HG03469 (cell line): ENCODE results near the gene TMEM207.
A peak's percentile ranks its signal among the peaks of the same experiment; 100 is the strongest.
"Not testable (repeated sequence)": the region's sequence is repeated elsewhere in the genome, so short reads cannot be mapped to it uniquely, and the experiment has no call there.

Experiments used
- ATAC-seq: cut with Tn5 transposase; IDR thresholded peaks from one replicate; pipeline ENCODE4 v1.9.1; 2021; ENCODE audit warnings: mild to moderate bottlenecking, moderate library complexity, moderate number of reproducible peaks; ENCODE audit not compliant: unreplicated experiment

TMEM207 gene

DNA sequence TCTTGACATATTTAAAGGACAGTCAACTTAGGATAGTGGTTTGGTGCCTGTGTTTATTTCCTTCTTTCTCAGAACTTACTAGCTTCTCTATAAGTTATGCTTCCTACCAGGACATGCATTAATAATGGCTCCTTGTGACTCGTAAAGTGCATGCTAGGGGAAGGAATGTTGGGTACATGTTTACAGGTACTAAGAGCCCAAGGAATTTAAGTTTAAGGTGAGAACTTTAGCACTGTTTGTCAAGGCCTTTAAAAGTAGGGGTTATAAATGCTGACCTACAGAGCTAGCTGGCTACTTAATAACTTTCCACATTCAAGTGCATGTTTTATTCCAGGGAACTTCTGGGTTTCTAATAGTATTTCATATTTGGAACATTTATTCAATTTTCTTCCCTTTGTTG, at the start of gene TMEM207:
TSS of gene TMEM207 (minus strand) at position 101 of the 400 bp plus-strand sequence. CDS start at position 9, 92 bp downstream.
- ATAC-seq = no peak

DNA sequence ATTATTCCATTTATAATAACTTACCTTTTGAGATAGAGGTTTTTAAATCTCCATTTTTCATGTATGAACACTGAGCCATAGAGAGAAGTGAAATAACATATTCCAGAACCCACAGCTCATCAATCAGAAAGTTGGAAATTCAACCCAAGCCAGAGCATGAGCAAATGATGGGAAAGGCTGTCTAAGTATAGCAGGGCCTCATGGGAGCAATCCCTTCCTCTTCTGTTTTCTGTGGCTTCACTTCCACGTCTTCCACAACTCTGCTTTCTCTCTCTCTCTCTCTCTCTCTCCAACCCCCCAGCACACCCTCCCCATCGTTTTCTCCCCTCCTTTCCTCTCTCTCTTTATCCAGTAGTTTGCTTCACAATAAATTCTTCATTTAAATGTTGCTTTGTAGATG, 49.4 kb upstream of the TMEM207 start:
- no peak for ATAC-seq

DNA sequence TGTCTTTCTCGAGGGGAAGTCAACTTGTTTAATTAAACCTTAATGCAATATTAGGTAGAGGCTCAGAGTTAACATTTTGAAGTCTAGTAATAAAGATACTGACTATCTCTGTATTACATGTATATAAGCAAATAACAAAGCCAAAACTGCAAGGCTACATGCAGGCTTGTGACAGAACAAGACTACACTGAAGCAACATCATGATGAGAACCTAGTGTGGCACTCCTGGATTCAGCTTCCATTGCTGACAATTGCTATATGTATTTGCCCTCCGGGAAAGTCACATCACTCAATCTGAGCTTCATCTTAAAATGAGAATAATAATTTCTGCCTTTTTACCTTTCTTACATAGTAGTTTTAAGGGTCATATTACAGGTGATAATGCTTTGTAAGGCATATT, 48.6 kb upstream of the TMEM207 start:
- no peak for ATAC-seq

DNA sequence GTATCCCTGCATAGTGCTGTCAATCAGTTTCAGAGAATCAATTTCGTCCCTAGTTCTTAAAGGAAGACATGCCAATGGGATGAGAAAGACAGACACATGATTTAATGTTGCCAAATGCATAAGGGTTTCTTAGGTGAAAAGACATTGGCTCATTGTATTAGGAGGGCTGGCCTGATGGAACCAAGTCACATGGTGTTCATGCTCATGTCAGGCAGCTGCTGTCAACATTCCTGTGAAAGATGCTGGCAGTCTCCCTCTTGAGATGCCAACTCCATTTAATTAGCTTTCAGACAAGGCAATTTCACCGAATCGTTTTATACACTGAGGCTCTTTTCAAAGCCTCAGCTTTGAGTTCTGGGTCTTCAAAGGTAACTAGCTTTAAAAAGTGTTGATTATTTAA, 48.1 kb upstream of the TMEM207 start:
- no peak for ATAC-seq

DNA sequence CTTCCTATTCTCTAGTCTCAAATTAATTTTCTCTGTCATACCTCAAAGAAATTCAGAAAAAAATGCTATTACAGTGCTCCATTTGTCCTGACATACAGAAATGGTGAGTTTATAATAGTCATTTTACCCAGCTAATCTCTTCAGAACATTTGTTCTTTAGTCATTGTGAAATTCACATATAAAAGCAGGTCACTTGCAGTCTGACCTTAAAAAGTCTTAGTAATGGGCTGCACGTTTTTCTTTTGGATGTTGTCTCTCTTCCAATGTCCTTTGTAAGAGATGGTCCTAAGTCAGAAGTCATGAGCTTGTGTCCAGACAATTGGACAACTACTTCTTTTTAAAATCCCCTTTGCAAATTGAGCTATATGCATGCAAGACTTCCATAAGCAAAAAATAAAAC, 47.2 kb upstream of the TMEM207 start:
- no peak for ATAC-seq

DNA sequence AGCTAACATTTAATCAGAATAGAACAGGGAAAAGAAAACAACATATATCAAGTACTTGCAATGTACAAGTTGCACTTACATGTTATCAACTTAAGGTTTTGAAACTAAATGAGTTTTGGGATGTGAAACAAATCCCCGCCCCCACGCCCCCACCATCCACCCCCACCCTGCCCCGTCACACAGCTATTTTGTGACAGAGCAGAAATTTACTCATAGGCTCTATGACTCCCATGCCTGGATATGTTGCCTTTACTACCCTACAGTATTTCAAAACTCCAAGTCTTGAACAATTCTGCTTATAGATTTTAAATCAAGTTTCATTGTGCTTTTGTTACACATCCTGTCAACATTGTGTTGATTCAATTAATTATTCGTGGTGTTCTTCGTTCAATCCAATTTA, 46.1 kb upstream of the TMEM207 start:
- no peak for ATAC-seq

DNA sequence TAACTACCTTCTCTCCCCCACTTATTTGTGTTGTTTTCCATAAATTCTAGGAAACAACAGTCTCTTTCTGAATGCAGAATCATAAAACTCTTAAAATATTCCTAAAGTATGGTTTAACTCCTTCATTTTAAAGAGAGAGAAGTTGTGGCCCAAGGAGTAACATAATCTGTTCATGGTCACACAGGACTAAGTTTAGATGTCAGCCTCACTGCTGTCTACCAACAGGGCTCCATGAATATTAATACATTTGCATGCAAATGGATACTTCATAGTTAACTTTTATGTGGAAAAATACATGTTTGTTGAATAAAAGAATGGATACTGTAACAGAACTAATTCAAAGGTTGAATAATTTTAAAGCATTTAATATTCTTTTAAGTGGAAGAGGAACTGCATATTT, 45.7 kb upstream of the TMEM207 start:
- ATAC-seq = no peak

DNA sequence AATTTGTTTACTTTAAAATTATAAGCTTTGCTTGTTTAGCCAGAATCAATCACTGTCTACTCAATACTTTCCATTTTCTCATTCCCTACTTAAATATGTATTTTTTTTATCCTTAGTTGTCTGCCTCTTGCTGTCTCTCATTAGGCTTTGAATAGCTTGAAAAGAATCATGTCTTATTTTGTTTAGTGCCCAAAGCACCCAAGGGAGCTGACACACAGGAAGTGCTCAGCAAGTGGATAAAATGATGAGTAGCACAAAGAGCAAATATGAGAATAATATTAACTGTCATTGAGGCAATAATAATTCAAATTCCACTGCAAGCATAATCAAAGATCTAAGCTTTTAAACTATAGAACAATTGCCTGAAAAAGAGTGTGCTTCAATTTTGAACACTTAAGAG, 45.2 kb upstream of the TMEM207 start:
- no peak for ATAC-seq

DNA sequence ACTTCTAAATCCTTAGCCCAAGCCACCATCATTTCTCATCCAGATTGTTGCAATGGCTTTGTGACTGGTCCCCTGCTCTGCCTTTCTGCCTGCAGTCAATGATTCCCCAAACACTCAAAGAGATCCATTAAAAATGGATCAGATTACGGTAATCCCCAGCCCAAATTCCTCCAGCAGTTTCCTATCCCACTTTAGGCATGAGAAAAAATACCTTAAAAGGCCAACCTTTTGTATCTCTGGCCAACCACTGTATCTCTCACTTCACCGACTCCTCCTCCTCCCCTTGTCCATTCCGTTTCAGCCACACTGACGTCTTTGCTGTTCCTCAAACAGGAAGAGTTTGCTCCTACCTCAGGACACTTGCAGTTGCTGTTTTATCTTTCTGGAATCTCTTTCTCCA, 43.3 kb upstream of the TMEM207 start:
- no peak for ATAC-seq

DNA sequence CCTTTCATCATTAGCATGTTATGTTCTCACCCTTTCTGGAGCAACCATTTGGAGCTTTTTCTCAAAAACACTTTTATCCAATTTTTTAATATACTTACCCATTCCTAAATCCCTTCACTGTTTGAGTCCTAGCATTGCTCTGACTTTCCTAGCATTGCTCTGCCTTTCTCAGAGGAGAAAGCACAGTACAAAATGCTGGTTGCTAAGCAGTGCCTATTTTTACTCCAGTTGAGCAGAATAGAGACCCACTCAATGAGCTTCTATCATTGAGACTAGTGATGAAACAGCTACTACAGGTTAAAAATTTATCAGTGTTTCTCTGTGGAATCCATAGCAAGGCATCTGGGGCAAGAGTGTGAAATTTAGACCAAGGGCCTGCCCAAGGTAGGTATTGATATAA, 42.4 kb upstream of the TMEM207 start:
- no peak for ATAC-seq

DNA sequence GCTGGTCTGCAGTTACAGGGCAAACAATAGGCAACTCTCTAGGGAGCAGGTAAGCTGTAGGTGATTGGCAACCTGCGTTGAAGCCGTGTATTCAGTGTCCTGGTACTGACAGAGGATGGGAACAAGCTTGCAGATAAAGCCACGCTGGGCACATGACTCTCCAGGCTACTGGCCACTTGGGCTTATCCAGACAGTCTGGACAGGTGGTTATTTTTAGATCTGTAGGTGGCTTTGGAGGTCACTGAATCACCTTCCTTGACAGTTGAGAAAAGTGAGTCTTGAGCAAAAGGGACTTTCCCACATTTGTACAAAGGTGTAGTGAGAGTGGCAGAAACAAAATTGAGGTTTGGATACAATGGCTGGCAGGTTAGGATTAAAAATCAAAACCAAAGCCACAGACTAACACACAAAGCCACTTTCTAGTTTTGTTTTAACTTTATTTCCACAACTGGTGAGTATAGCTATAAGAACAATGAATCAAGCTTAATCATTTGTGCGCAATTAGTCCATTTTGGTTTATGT, 41.9 kb upstream of the TMEM207 start:
- peak; percentile 46 for ATAC-seq

DNA sequence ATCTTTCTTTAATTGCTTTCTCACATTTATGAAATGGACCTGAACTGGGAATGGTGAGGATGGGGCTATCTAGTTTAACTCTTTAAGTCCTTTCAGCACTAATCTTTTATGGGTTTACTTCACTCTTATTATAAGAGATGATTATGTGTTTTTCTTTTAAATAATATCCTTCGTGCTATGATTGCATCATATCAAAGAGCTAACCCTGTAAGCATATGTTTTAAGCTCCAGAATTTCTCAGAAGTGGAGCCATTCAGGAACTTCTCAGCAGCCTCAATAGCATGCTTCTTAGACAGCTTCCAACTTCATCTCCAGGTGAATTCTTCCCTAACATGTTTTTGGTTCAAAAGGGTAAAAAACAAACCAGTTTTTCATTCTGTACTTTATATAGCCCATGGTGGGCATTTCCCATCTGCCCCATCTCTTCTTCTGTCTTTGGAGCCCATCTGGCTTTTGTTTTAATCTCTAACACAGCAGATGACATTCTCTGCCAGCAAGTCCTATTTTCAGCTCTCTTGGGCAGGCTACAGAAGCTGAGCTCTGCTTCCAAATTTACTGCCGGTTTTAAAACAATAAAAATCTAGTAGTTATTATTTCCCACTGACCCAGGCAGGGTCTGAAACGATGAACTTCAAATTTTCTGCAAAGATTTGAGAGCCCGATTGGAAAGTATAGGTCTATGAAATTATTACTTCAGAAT, 37.4 kb upstream of the TMEM207 start:
- ATAC-seq = no peak

DNA sequence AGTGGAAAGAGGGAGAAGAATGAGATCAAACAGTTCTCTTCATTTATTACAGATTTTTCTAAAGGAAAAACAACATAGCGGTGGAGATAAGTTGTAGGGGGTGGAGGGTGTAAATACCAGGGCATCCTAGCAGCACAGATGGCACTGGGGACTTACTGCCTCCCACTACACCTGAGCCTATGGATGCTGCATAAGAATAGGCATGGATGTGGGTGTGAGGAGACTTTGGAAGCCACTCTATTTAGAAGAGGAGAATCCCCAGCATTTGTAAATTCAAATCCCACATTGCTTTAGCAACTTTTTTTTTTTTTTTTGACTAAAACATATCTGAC, 36.8 kb upstream of the TMEM207 start:
- no peak for ATAC-seq

DNA sequence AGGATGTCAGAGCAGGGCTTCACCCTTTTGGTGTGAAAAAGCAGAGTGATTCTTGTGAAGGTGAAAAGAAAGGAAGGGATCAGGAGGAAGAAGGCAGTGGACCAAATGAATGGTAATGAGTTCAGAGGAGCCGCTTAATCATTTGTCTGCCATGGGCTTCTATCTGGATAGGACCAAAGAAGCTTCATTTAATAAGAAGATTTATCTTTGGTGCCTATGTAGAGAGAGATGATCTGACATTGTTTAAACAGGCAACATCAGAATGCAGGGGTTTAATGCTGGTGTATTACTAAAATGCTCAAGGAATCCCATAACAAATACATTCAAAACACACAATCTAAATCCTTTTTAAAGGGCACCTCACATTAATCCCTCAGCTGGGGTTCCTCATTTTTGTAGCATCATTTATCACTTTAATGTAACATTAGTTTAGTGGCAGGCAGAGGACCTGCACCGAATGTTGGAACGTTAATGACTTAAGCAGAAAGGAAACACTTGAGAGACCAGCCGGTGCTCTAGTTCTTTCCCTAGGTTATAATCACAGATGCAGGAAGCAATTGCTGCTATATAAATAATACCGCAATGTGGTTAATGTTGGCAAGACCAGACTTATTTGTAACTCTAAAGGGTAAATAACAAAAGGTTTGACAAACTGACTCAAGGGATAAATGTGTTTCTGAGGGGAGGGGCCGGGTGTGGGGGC, 36.3 kb upstream of the TMEM207 start:
- ATAC-seq = no peak

DNA sequence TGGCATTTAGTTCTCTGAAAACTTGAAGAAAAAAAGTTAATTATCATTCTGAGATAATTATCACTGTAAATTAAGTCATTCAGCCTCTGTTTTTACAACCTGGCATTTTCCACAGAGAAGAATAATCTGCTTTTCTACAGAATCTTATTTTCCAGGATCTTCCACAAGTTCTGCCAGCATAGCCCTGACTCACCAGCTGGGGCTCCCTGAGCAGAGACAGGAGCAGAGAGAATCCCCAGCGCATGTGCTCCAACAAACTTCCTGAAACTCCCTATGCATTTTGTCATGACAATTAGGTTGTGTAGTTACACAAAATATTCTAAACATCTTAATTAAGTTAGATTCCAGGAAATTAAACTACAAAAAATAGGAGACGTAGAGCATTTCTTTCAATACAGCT, 32.1 kb upstream of the TMEM207 start:
- no peak for ATAC-seq

DNA sequence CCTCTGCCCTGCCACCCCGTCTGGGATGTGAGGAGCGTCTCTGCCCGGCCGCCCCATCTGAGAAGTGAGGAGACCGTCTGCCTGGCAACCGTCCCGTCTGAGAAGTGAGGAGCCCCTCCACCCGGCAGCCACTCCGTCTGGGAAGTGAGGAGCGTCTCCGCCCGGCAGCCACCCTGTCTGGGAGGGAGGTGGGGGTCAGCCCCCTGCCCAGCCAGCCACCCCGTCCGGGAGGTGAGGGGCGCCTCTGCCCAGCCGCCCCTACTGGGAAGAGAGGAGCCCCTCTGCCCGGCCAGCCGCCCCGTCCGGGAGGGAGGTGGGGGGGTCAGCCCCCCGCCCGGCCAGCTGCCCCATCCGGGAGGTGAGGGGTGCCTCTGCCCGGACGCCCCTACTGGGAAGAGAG, 23.6 kb upstream of the TMEM207 start:
- ATAC-seq = not testable (repeated sequence)

DNA sequence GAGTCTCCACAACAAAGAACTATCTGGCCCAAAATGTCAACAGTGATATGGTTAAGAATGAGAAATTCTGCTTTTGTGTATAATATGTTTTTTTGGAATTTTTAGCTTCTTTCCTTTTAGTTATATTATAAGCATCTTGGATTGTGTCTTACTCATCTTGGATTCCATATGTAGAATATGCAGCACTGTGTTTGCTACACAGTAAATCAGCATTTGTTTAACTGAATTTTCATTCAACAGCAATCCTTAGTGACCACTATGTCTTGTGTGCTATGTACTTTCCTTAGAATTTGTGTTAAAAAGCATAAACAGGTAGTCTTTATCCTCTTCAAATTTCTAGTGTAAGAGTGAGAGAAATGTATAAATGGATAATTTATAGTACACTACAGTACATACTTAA, 18.2 kb upstream of the TMEM207 start:
- no peak for ATAC-seq

DNA sequence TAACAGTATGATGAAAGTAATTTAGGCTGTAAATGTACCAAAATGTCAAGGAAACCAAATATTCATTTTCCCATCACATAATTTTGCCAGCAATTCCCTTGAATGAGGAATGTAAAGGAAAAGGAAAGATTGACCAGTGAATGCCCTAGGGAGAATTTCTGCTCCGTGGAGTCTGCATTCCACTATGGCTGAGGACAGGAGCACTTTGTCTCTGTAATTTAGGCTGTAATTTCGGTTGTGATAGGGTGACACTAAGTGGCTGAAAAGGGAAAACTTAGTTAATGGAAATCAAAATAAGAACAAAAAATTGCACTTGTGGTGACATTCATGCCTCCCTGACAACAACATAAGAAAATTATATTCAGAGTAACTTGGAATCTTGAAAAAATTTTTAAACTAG, 8.3 kb upstream of the TMEM207 start:
- no peak for ATAC-seq

DNA sequence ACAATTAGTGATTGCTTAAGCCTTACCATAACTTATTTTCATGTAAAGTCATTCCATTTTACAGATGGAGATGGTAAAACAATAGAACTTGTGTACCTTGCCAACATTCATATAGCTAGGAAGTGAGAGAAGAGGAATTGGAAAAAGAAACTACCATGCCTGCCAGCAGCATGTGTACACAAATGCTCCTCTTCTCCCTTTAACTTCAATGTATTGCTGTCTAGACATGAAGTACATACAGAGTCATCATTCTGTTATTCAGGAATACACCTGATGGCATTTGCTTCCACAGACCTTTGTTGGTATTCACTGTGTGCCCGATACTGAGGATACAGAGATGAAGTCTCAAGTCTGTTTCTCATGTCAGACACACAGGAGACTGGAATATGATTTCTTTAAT, 7.1 kb upstream of the TMEM207 start:
- no peak for ATAC-seq

DNA sequence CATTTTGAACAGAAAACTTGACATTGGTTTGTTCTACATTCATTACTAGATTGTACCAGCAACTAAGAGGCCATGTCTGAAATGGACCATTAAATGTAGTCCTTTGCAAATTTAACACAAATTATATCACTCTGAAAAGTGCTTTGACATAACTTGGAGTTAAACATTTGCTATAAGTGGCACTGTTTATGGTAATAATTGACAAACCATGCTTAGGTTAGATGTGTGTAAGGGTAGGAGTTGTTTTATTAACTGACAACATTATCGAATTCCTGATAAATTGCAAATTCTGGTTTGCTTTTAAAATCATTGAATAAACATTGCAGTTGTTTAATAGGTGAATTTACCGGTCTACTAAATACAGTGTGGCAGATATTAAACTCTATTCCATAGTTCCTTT, 6.1 kb upstream of the TMEM207 start:
- no peak for ATAC-seq

DNA sequence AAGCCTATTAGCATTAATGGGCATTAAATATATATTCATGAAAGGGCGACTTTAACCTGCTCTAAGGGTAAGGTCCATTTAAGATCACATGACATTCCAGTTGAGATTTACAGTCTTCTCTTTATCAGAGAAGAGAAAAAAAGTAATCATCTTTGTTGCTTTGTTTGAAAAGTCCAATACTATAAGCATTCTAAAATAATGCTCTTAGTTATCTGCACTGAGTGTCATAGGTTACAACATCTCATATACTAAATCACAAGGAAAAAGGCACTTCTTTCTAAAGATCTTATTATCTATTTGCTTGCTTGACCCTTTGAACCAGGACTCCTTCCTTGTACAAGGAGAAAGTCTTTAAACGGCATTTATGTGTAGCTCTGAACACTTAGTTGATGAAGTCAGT, 1.4 kb downstream of the TMEM207 start:
- no peak for ATAC-seq

DNA sequence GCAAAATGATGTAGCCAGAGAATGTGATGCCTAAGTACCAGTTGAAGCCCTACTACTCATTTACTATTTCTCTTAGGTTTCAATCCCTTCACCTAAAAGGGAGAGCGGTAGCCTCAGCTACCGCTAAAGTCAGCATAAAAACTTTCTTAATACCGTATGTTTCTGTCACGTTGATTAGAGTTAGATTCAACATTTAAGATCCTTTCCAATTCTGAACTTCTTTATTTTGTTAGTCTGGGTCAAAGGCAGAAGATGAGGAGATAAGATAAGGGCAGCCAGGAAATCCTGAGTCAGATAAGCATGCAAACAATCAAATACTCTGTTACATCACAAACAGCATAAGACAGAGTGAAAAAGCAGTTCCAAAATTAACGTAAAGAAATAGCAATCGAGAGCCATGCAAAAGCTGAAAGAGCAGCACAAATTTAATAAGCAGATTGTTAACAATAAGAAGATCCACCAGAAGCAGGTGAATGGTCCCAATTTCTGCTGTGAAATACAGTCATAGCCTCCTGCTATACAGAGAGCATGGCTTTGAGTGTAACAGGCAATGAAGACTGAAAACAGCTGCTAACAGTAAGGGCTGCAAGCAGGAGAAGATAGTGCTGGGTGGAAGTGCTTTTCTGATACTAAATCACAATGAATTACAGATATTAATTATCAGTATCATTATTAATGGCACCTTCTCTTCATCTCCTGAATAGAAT, 3.0 kb downstream of the TMEM207 start:
- no peak for ATAC-seq
